ENCODE measurements around the gene IVD. TPM values are rescaled to one million over a fixed set of nuclear protein-coding genes. Genes with fewer than 3 reads are reported as not detected.

The IVD gene
- total and polyA plus RNA-seq, 2 of the 8 experiments (the other 6 are each of a cell fraction or from before 2014, with no cell fraction given): 55.2 to 78.8 TPM

- TF ChIP-seq GTF2F1 (IDR thresholded peaks at IDR 0.05; ENCODE audit: borderline replicate concordance, low read depth, low read length) (no peak; the same call in 1 of the 2 replicates), RBBP5 (IDR thresholded peaks at IDR 0.05; ENCODE audit: borderline replicate concordance, low read depth, low read length) (no peak; the same call in 1 of the 2 replicates), ATF2 (IDR thresholded peaks at IDR 0.05; ENCODE audit: low read length) (no peak), POU5F1 (IDR thresholded peaks at IDR 0.05; ENCODE audit: low read depth, low read length) (0 out of 2 replicates have a peak, but pooled peaks have one; percentile 12), EP300 (IDR thresholded peaks at IDR 0.05; ENCODE audit: borderline replicate concordance in 1 of 2, low read depth in 2 of 2, low read length in 2 of 2) (no peak), PHF8 (conservative IDR thresholded peaks at IDR 0.05; ENCODE audit: low read depth, low read length) (0 out of 2 replicates have a peak, but pooled peaks have one; percentile 17), GABPA (IDR thresholded peaks at IDR 0.05; ENCODE audit: borderline replicate concordance, insufficient read depth, low read length) (0 out of 2 replicates have a peak, but pooled peaks have one; percentile 26), SIN3A (conservative IDR thresholded peaks at IDR 0.05 in 1 of 2, IDR thresholded peaks at IDR 0.05 in 1 of 2; ENCODE audit: low read depth in 1 of 2, low read length in 2 of 2) (peak; percentile 53 to 59; a peak in 2 of 4 replicates), BRCA1 (IDR thresholded peaks at IDR 0.05; ENCODE audit: low read depth, low read length) (no peak), MAFK (IDR thresholded peaks at IDR 0.05; ENCODE audit: low read depth, low read length) (peak; percentile 66; the same call in 1 of the 2 replicates), TAF1 (IDR thresholded peaks at IDR 0.05; ENCODE audit: low read depth, low read length) (peak; percentile 67), RNF2 (IDR thresholded peaks at IDR 0.05; ENCODE audit: borderline replicate concordance, low read depth, low read length, missing control alignments, poor library complexity, severe bottlenecking) (no peak), KDM1A (IDR thresholded peaks at IDR 0.05; ENCODE audit: borderline replicate concordance, low read length) (no peak), POLR2A (IDR thresholded peaks at IDR 0.05; ENCODE audit: control extremely low read depth in 1 of 2, low read depth in 2 of 2, low read length in 2 of 2) (peak in 1 of 2 experiments; percentile 62; a peak in 2 of 3 replicates), RAD21 (IDR thresholded peaks at IDR 0.05 in 1 of 2, conservative IDR thresholded peaks at IDR 0.05 in 1 of 2; ENCODE audit: low read depth in 2 of 2, low read length in 2 of 2) (peak in 1 of 2 experiments; percentile 3; a peak in 1 of 4 replicates), YY1 (IDR thresholded peaks at IDR 0.05; ENCODE audit: low read depth, low read length) (0 out of 2 replicates have a peak, but pooled peaks have one; percentile 16), SP1 (IDR thresholded peaks at IDR 0.05; ENCODE audit: low read depth, low read length) (peak; percentile 57; the same call in 1 of the 2 replicates)
These were observed 33.9 kb downstream of the IVD start (continued) for GRCh38 chr15:40439461-40439959.
